Transverse colon (tissue), 4 donors: ENCODE data around the gene IER5L. TPM values are rescaled to one million over a fixed set of nuclear protein-coding genes. Genes with fewer than 3 reads are reported as not detected.

ENCODE experiments used
- DNase-seq: peaks from one replicate; pipeline ENCODE4 v3.0.0-alpha.2; 2019
- H3K27ac ChIP-seq, 4 donors: fragments of 200-600 bp; sonication (generic); 2 replicates each; pipeline ENCODE4 v1.5.1; 2016 to 2018; ENCODE audit warnings: inconsistent platforms in 4 of 4
- H3K27me3 ChIP-seq: fragments of 200-600 bp; sonication (generic); 2 replicates; pipeline ENCODE4 v1.5.1; 2017; ENCODE audit warnings: inconsistent platforms
- H3K36me3 ChIP-seq, 4 donors: fragments of 200-600 bp; sonication (generic); 2 replicates each; pipeline ENCODE4 v1.5.1; 2017 to 2019; ENCODE audit warnings: inconsistent platforms in 4 of 4
- H3K4me1 ChIP-seq, 4 donors: fragments of 200-600 bp; sonication (generic); 2 replicates each; pipeline ENCODE4 v1.5.1; 2017 to 2020; ENCODE audit warnings: inconsistent platforms in 4 of 4
- H3K4me3 ChIP-seq, 4 donors: fragments of 200-600 bp; sonication (generic); 1 replicate in 1 of 4; 2 replicates in 3 of 4; pipeline versions ENCODE4 v1.5.1 to v1.6.1; 2017 to 2019; ENCODE audit warnings: inconsistent platforms in 4 of 4
- H3K9me3 ChIP-seq, 2 donors: fragments of 200-600 bp; sonication (generic); 2 replicates each; pipeline ENCODE4 v1.5.1; 2017 to 2019; ENCODE audit warnings: inconsistent platforms in 2 of 2
- CTCF ChIP-seq, 5 experiments: fragments of 200-600 bp in 3 of 5; fragments of 450-650 bp in 2 of 5; sonication (generic) in 3 of 5; IDR thresholded peaks; 1 replicate in 2 of 5; 2 replicates in 3 of 5; pipeline ENCODE4 v1.5.1; 2016 to 2017; ENCODE audit warnings: antibody characterized with exemption in 5 of 5, inconsistent platforms in 3 of 5, mild to moderate bottlenecking in 2 of 5, moderate library complexity in 1 of 5
- EP300 ChIP-seq: sonication (generic); formaldehyde crosslinking; IDR thresholded peaks from one replicate; pipeline ENCODE4 v1.6.1; 2017; ENCODE audit warnings: antibody characterized with exemption, low read depth
- POLR2A ChIP-seq: fragments of 450-650 bp; IDR thresholded peaks from one replicate; pipeline ENCODE4 v1.6.1; 2016; ENCODE audit warnings: antibody characterized with exemption, mild to moderate bottlenecking, moderate library complexity
- POLR2AphosphoS5 ChIP-seq, 3 donors: sonication (generic); formaldehyde crosslinking; IDR thresholded peaks; one replicate each; pipeline ENCODE4 v1.6.1; 2016; ENCODE audit warnings: antibody characterized with exemption in 3 of 3
- WGBS, 2 donors: methylation state at CpG; one replicate each; pipeline ENCODE4 v1.1.5; 2018; ENCODE audit warnings: low coverage in 1 of 2; 5-methylcytosine and 5-hydroxymethylcytosine counted together
- in situ Hi-C, 4 donors: fragments of 200-750 bp; cut with MboI; loops; one replicate each; pipeline versions ENCODE4 v1.15.0 to v1.15.1; 2017; ENCODE audit warnings: low sequenced_read_pairs in 3 of 4, low pct_ligation_motif_present in 1 of 4, low pct_unique_long_range_greater_than_20kb in 1 of 4
- intact Hi-C: fragments of 100-400 bp; cut with DNase I; formaldehyde crosslinking; loops from one replicate; pipeline ENCODE4 v1.15.1; 2023; ENCODE audit warnings: low total_unique reads
- total RNA-seq, 4 donors: library from RNA; depleted of rRNA; stranded (reverse); fragments of >200 nt; gene quantifications; one replicate each; pipeline ENCODE4 v1.1.0, GENCODE V29; 2016

Gene IER5L
- total RNA-seq, 4 donors from 2014 or later: 1.8 to 6.5 (median 5.2) TPM

- Histone ChIP-seq H3K36me3 (no peaks in the 10 kb centered on the region), H3K9me3 (no peaks in the 10 kb centered on the region), H3K4me3 (no peak overlapping the region), H3K4me1 (peaks cover 5 to 40% (median 24%) of the 10 kb centered on the region in 4 donors), H3K27ac (peak overlapping the region in 1 of 4 donors; percentile 19), H3K27me3 (no peaks in the 10 kb centered on the region)
- no peak for DNase-seq
- intact Hi-C loops: loop anchor here (5.0 to 10.0 kb wide), 2 partner anchors 312 to 439 kb away; no protein-coding TSS in a partner anchor
- in situ Hi-C loops: loop anchor here in 1 of 4 donors (10.0 kb wide), 1 partner anchor 322 kb away; no protein-coding TSS in a partner anchor
- TF ChIP-seq POLR2A (no peak), EP300 (no peak), POLR2AphosphoS5 (IDR thresholded peaks at IDR 0.05) (no peak), CTCF (IDR thresholded peaks at IDR 0.05) (no peak)
- 50% methylated on average over 5 of the region's 5 CpGs; no CpG with 5 or more reads in 1 of the 2 donors for WGBS, 2 donors
These were observed 5.2 kb downstream of the IER5L start for GRCh38 chr9:129172816-129173215.

- H3K27me3 ChIP-seq: no peaks in the 10 kb centered on the region
- peaks cover 10 to 45% (median 30%) of the 10 kb centered on the region in 4 donors for H3K4me1 ChIP-seq
- in situ Hi-C loops: loop anchor here in 1 of 4 donors (10.0 kb wide), 1 partner anchor 323 kb away; no protein-coding TSS in a partner anchor
- intact Hi-C loops: loop anchor here (5.0 to 10.0 kb wide), 2 partner anchors 313 to 440 kb away; no protein-coding TSS in a partner anchor
- no peaks in the 10 kb centered on the region for H3K9me3 ChIP-seq
- DNase-seq: no peak
- no peaks in the 10 kb centered on the region for H3K36me3 ChIP-seq
- no peak overlapping the region for H3K27ac ChIP-seq
- no peak for TF ChIP-seq EP300
- TF ChIP-seq CTCF (IDR thresholded peaks at IDR 0.05): no peak
- TF ChIP-seq POLR2A: no peak
- no peak for TF ChIP-seq POLR2AphosphoS5 (IDR thresholded peaks at IDR 0.05)
- WGBS, 2 donors: 0 to 66% methylated on average over 1 to 7 of the region's 7 CpGs
- H3K4me3 ChIP-seq: no peak overlapping the region
These were observed 5.9 kb downstream of the IER5L start for GRCh38 chr9:129171993-129172751.

- Histone ChIP-seq H3K4me3 (no peak overlapping the region), H3K27me3 (no peaks in the 10 kb centered on the region), H3K36me3 (no peaks in the 10 kb centered on the region), H3K9me3 (no peaks in the 10 kb centered on the region), H3K4me1 (peaks cover 19 to 50% (median 37%) of the 10 kb centered on the region in 4 donors), H3K27ac (no peak overlapping the region)
- DNase-seq: no peak
- WGBS, 2 donors: 75% methylated on average over 6 of the region's 6 CpGs; no CpG with 5 or more reads in 1 of the 2 donors
- intact Hi-C loops (loop anchor here (5.0 to 10.0 kb wide), 2 partner anchors 315 to 442 kb away; no protein-coding TSS in a partner anchor), in situ Hi-C loops (loop anchor here in 1 of 4 donors (10.0 kb wide), 1 partner anchor 325 kb away; no protein-coding TSS in a partner anchor)
- TF ChIP-seq CTCF (IDR thresholded peaks at IDR 0.05) (no peak), EP300 (no peak), POLR2A (no peak), POLR2AphosphoS5 (IDR thresholded peaks at IDR 0.05) (no peak)
These were observed 7.8 kb downstream of the IER5L start for GRCh38 chr9:129170229-129170628.
